Neural cell (in vitro differentiated cells): ENCODE measurements around the gene FASTK.

Experiments
- EP300 ChIP-seq: fragments of 450-650 bp; conservative IDR thresholded peaks from 2 replicates; pipeline ENCODE4 v1.6.1; 2014; ENCODE audit warnings: antibody characterized with exemption, mild to moderate bottlenecking, moderate library complexity; ENCODE audit not compliant: poor library complexity, severe bottlenecking
- EZH2 ChIP-seq: fragments of 200-600, 300-800 bp; shearing (Covaris generic), sonication (generic); IDR thresholded peaks from 2 replicates; pipeline ENCODE4 v1.6.1; 2014; ENCODE audit warnings: antibody characterized with exemption, low read length, borderline replicate concordance, mild to moderate bottlenecking; ENCODE audit not compliant: insufficient read depth, poor library complexity, severe bottlenecking
- MXI1 ChIP-seq: fragments of 450-650 bp; conservative IDR thresholded peaks from 2 replicates; pipeline ENCODE4 v1.6.1; 2014; ENCODE audit warnings: antibody characterized with exemption, mild to moderate bottlenecking; ENCODE audit not compliant: poor library complexity, severe bottlenecking
- POLR2AphosphoS5 ChIP-seq: IDR thresholded peaks from 2 replicates; pipeline ENCODE4 v1.6.1; 2012
- RAD21 ChIP-seq: fragments of 450-650 bp; conservative IDR thresholded peaks from 2 replicates; pipeline ENCODE4 v1.6.1; 2014; ENCODE audit warnings: antibody characterized with exemption, mild to moderate bottlenecking, moderate library complexity
- SMC3 ChIP-seq: fragments of 450-650 bp; conservative IDR thresholded peaks from 2 replicates; pipeline ENCODE4 v1.6.1; 2014; ENCODE audit warnings: antibody characterized with exemption, mild to moderate bottlenecking, moderate library complexity; ENCODE audit not compliant: poor library complexity
- TAF1 ChIP-seq: IDR thresholded peaks from 2 replicates; pipeline ENCODE4 v1.6.1; 2012; ENCODE audit warnings: low read depth
- TF ChIP-seq, protein P1 (sequence below): fragments of 450-650 bp; IDR thresholded peaks from 2 replicates; pipeline ENCODE4 v1.5.1; 2014; ENCODE audit warnings: antibody characterized with exemption, mild to moderate bottlenecking, moderate library complexity; ENCODE audit not compliant: poor library complexity, severe bottlenecking
- TF ChIP-seq, protein P2 (sequence below): IDR thresholded peaks from 2 replicates; pipeline ENCODE4 v1.6.1; 2012; ENCODE audit warnings: borderline replicate concordance

DNA sequence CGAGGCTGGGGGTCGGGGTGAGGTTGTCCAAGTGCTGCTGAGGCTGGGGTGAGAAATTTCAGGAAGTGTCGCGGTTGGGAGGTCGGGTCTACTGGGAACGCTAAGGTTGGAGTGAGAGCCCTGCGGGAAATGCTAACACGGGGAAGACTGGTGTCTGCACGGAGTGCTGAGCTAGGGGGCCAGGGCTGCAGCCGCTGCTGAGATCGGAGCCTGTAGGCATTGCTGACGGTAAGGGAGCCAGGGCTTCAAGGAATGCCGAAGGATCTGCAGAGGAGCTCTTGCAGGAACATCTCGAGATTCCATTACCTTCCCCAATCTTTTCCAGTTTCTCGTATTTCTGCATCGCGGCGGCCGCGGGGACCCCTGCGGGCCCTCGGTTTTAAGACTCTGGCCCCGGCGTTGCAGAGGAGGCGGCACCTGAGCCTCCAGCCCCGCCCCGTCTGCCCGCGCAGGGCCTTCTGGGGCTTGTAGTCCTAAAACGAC, 23.1 kb downstream of the FASTK start, which contains the start of gene CDK5:
- TF ChIP-seq EZH2 (no peak), EP300 (no peak), POLR2AphosphoS5 (no peak), RAD21 (peak; percentile 28), SMC3 (no peak), MXI1 (no peak), TAF1 (peak; percentile 28)
- TF ChIP-seq, protein P1, sequence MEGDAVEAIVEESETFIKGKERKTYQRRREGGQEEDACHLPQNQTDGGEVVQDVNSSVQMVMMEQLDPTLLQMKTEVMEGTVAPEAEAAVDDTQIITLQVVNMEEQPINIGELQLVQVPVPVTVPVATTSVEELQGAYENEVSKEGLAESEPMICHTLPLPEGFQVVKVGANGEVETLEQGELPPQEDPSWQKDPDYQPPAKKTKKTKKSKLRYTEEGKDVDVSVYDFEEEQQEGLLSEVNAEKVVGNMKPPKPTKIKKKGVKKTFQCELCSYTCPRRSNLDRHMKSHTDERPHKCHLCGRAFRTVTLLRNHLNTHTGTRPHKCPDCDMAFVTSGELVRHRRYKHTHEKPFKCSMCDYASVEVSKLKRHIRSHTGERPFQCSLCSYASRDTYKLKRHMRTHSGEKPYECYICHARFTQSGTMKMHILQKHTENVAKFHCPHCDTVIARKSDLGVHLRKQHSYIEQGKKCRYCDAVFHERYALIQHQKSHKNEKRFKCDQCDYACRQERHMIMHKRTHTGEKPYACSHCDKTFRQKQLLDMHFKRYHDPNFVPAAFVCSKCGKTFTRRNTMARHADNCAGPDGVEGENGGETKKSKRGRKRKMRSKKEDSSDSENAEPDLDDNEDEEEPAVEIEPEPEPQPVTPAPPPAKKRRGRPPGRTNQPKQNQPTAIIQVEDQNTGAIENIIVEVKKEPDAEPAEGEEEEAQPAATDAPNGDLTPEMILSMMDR, result no peak
- TF ChIP-seq, protein P2, sequence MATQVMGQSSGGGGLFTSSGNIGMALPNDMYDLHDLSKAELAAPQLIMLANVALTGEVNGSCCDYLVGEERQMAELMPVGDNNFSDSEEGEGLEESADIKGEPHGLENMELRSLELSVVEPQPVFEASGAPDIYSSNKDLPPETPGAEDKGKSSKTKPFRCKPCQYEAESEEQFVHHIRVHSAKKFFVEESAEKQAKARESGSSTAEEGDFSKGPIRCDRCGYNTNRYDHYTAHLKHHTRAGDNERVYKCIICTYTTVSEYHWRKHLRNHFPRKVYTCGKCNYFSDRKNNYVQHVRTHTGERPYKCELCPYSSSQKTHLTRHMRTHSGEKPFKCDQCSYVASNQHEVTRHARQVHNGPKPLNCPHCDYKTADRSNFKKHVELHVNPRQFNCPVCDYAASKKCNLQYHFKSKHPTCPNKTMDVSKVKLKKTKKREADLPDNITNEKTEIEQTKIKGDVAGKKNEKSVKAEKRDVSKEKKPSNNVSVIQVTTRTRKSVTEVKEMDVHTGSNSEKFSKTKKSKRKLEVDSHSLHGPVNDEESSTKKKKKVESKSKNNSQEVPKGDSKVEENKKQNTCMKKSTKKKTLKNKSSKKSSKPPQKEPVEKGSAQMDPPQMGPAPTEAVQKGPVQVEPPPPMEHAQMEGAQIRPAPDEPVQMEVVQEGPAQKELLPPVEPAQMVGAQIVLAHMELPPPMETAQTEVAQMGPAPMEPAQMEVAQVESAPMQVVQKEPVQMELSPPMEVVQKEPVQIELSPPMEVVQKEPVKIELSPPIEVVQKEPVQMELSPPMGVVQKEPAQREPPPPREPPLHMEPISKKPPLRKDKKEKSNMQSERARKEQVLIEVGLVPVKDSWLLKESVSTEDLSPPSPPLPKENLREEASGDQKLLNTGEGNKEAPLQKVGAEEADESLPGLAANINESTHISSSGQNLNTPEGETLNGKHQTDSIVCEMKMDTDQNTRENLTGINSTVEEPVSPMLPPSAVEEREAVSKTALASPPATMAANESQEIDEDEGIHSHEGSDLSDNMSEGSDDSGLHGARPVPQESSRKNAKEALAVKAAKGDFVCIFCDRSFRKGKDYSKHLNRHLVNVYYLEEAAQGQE, result no peak
